HepG2 (cell line): ENCODE data around the gene APOLD1. TPM values are rescaled to one million over a fixed set of nuclear protein-coding genes. Genes with fewer than 3 reads are reported as not detected.

Experiments
- ATAC-seq: fragments of 200-7000 bp; cut with Tn5 transposase; 3 replicates; pipeline ENCODE4 v1.9.1; 2020; ENCODE audit warnings: mild to moderate bottlenecking, moderate library complexity
- BruUV-seq: library from RNA; stranded (reverse); fragments of 400-500 nt; replicated peaks from 2 replicates; lab custom pipeline; 2021; lab: Mats Ljungman, UMichigan
- CTCF ChIA-PET: fragments of 300-600 bp; formaldehyde crosslinking; extraction: SDS; loops from one replicate; lab custom pipeline; 2021; ENCODE audit warnings: low total read pairs, inconsistent platforms, low intra/inter-chr PET ratio; lab: Yijun Ruan, JAX
- POLR2A ChIA-PET: fragments of 350-600 bp; sonication (Branson Sonifier 250); formaldehyde crosslinking; loops from one replicate; lab custom pipeline; 2020; ENCODE audit warnings: antibody characterized with exemption, inconsistent platforms; lab: Yijun Ruan, JAX
- DNase-seq: peaks from one replicate; pipeline ENCODE4 v3.0.0-alpha.2; 2015; ENCODE audit warnings: low spot score
- FAIRE-seq: peaks from 3 replicates; lab custom pipeline; 2011; peaks lifted over from hg19 to GRCh38; lab: Jason Lieb, UNC
- H2AFZ ChIP-seq: one replicate; pipeline ENCODE4 v1.6.1; 2011; ENCODE audit warnings: low read length, inconsistent platforms
- H3K27ac ChIP-seq: fragments of 300-600 bp; 3 replicates; pipeline ENCODE4 v1.8.0; 2011; ENCODE audit warnings: mixed run types, mild to moderate bottlenecking, mixed read lengths, low read length, inconsistent platforms; ENCODE audit not compliant: insufficient read depth; ENCODE audit errors: extremely low read length
- H3K27me3 ChIP-seq, 2 experiments: fragments of 200-600 bp in 1 of 2; 2 replicates in 1 of 2; 3 replicates in 1 of 2; pipeline versions ENCODE4 v1.6.0 to v1.8.0; 2011; ENCODE audit warnings: low read length in 2 of 2, mild to moderate bottlenecking in 2 of 2, moderate library complexity in 2 of 2, inconsistent platforms in 1 of 2; ENCODE audit not compliant: insufficient read depth in 2 of 2, control insufficient read depth in 1 of 2
- H3K36me3 ChIP-seq, 2 experiments: fragments of 200-600 bp in 1 of 2; replicated peaks in 1 of 2; 2 replicates in 1 of 2; 3 replicates in 1 of 2; pipeline versions ENCODE4 v1.5.1 to v1.8.0; 2011; ENCODE audit warnings: low read length in 2 of 2, inconsistent platforms in 1 of 2; ENCODE audit not compliant: insufficient read depth in 2 of 2, control insufficient read depth in 1 of 2
- H3K4me1 ChIP-seq: 2 replicates; pipeline ENCODE4 v1.5.1; 2012; ENCODE audit warnings: low read length, inconsistent platforms; ENCODE audit not compliant: insufficient read depth
- H3K4me2 ChIP-seq: 2 replicates; pipeline ENCODE4 v1.6.0; 2011; ENCODE audit warnings: low read depth, low read length, inconsistent platforms
- H3K4me3 ChIP-seq, 3 experiments: fragments of 200-600 bp in 1 of 3; sonication (generic), shearing (Covaris generic) in 1 of 3; replicated peaks in 1 of 3; 2 replicates each; pipeline ENCODE4 v1.5.1; 2011 to 2016; ENCODE audit warnings: low read length in 3 of 3, inconsistent platforms in 2 of 3, low read depth in 2 of 3, mild to moderate bottlenecking in 2 of 3, control low read depth in 1 of 3, mixed read lengths in 1 of 3; ENCODE audit not compliant: insufficient read depth in 1 of 3
- H3K79me2 ChIP-seq: one replicate; pipeline ENCODE4 v1.6.1; 2011; ENCODE audit warnings: low read length, inconsistent platforms; ENCODE audit not compliant: insufficient read depth
- H3K9ac ChIP-seq: 2 replicates; pipeline ENCODE4 v1.6.0; 2011; ENCODE audit warnings: mild to moderate bottlenecking, low read depth, low read length, inconsistent platforms; ENCODE audit not compliant: insufficient read depth
- H3K9me3 ChIP-seq: 2 replicates; pipeline ENCODE4 v1.5.1; 2012; ENCODE audit warnings: mild to moderate bottlenecking, low read length
- H4K20me1 ChIP-seq: 2 replicates; pipeline ENCODE4 v1.6.0; 2011; ENCODE audit warnings: inconsistent platforms, mild to moderate bottlenecking, low read length, moderate library complexity; ENCODE audit not compliant: insufficient read depth
- CC2D1A ChIP-seq: sonication (generic); formaldehyde crosslinking; IDR thresholded peaks from 2 replicates; pipeline ENCODE4 v1.8.1; 2023; ENCODE audit warnings: mild to moderate bottlenecking, missing genetic modification reagents
- KIAA2018 ChIP-seq: sonication (generic); formaldehyde crosslinking; IDR thresholded peaks from 2 replicates; pipeline ENCODE4 v1.5.0; 2020; ENCODE audit warnings: mild to moderate bottlenecking, missing genetic modification reagents, borderline replicate concordance
- KLF6 ChIP-seq: IDR thresholded peaks from 2 replicates; pipeline ENCODE4 v1.8.0; 2016; ENCODE audit warnings: missing biosample characterization, missing genetic modification reagents
- PITX1 ChIP-seq: sonication (generic); formaldehyde crosslinking; IDR thresholded peaks from 2 replicates; pipeline ENCODE4 v1.5.1; 2020; ENCODE audit warnings: mild to moderate bottlenecking, missing genetic modification reagents
- RNF219 ChIP-seq: sonication (generic); formaldehyde crosslinking; IDR thresholded peaks from 2 replicates; pipeline ENCODE4 v1.5.0; 2020; ENCODE audit warnings: mild to moderate bottlenecking, missing genetic modification reagents
- SMAD9 ChIP-seq: sonication (generic); formaldehyde crosslinking; IDR thresholded peaks from 2 replicates; pipeline ENCODE4 v1.5.1; 2020; ENCODE audit warnings: mild to moderate bottlenecking, missing genetic modification reagents
- SPEN ChIP-seq: sonication (generic); formaldehyde crosslinking; IDR thresholded peaks from 2 replicates; pipeline ENCODE4 v1.5.1; 2020; ENCODE audit warnings: low read depth, mild to moderate bottlenecking, missing genetic modification reagents
- ZNF224 ChIP-seq: sonication (generic); formaldehyde crosslinking; IDR thresholded peaks from 2 replicates; pipeline ENCODE4 v1.5.0; 2020; ENCODE audit warnings: mild to moderate bottlenecking, missing genetic modification reagents
- ZNF503 ChIP-seq: sonication (generic); formaldehyde crosslinking; IDR thresholded peaks from 2 replicates; pipeline ENCODE4 v1.4.0; 2020; ENCODE audit warnings: missing genetic modification reagents
- ZNF780A ChIP-seq: sonication (generic); formaldehyde crosslinking; IDR thresholded peaks from 2 replicates; pipeline ENCODE4 v1.8.0; 2022; ENCODE audit warnings: mild to moderate bottlenecking, missing genetic modification reagents, moderate library complexity
- ZSCAN29 ChIP-seq: sonication (generic); formaldehyde crosslinking; conservative IDR thresholded peaks from 2 replicates; pipeline ENCODE4 v1.4.0; 2020; ENCODE audit warnings: mild to moderate bottlenecking, missing genetic modification reagents
- WGBS: methylation state at CpG from one replicate; pipeline ENCODE4 v1.1.6; 2017; ENCODE audit warnings: low lambda C conversion rate; 5-methylcytosine and 5-hydroxymethylcytosine counted together
- in situ Hi-C: cut with HindIII; loops from 2 replicates; pipeline ENCODE4 v1.10.0; 2017; ENCODE audit warnings: low pct_unique_long_range_greater_than_20kb; ENCODE audit not compliant: extremely low pct_ligation_motif_present
- intact Hi-C: fragments of 100-400 bp; cut with micrococcal nuclease; formaldehyde crosslinking; loops from one replicate; pipeline ENCODE4 v1.10.0; 2022; ENCODE audit not compliant: unreplicated experiment
- polyA plus RNA-seq, 8 experiments: library from polyadenylated mRNA; depleted of rRNA in 3 of 8; stranded (reverse) in 7 of 8; unstranded in 1 of 8; fragments of >200 nt; fragmentation: Illumina TruSeq in 4 of 8; extraction: Trizol in 4 of 8; gene quantifications; 2 replicates each; pipeline versions ENCODE4 v1.2.1 to v1.2.3, GENCODE V29; 2011 to 2016; ENCODE audit warnings: low read depth in 4 of 8, missing spikeins in 1 of 8, mixed read lengths in 1 of 8; ENCODE audit not compliant: insufficient read depth in 1 of 8
- total RNA-seq, 5 experiments: library from RNA; depleted of rRNA; stranded (reverse); fragments of >200 nt; fragmentation: Illumina TruSeq; extraction: Trizol; gene quantifications; 2 replicates each; pipeline ENCODE4 v1.2.3, GENCODE V29; 2016; ENCODE audit warnings: low read depth in 1 of 5

Gene APOLD1
- total and polyA plus RNA-seq, 2 of the 13 experiments (the other 11 are each of a cell fraction or from before 2014, with no cell fraction given): 0.20 to 0.84 TPM

- TF ChIP-seq SMAD9 (CRISPR knock-in tag): no peak
- TF ChIP-seq RNF219 (CRISPR knock-in tag): no peak
- TF ChIP-seq ZSCAN29 (CRISPR knock-in tag): no peak
- TF ChIP-seq ZNF780A (CRISPR knock-in tag): no peak
Observed at GRCh38 chr12:12792421-12792820, 7.0 kb downstream of the APOLD1 start (continued).

- peaks cover 0 to 17% of the 10 kb centered on the region in 2 experiments; a peak in 1 of 5 replicates for H3K27me3 ChIP-seq
- FAIRE-seq (no peak), ATAC-seq (no peak), DNase-seq (no peak)
- in situ Hi-C loops (loop anchor here (25.0 kb wide), 1 partner anchor 418 kb away; no protein-coding TSS in a partner anchor), intact Hi-C loops (no loop called here)
- CTCF ChIA-PET: no interaction called here
- no peaks in the 10 kb centered on the region for H3K79me2 ChIP-seq
- no peaks in the 10 kb centered on the region for H3K36me3 ChIP-seq
- H4K20me1 ChIP-seq: no peaks in the 10 kb centered on the region
- POLR2A ChIA-PET: no interaction called here
- no TSS peak for BruUV-seq
- no peak overlapping the region for H3K27ac ChIP-seq
- no peak overlapping the region for H2AFZ ChIP-seq
- no peak overlapping the region for H3K9ac ChIP-seq
- WGBS: 52% methylated on average over 2 of the region's 2 CpGs
- H3K4me1 ChIP-seq: peaks cover 14% of the 10 kb centered on the region; the same call in 1 of the 2 replicates
- TF ChIP-seq CC2D1A (CRISPR knock-in tag): no peak
- TF ChIP-seq PITX1 (CRISPR knock-in tag): no peak
- no peak for TF ChIP-seq ZNF503 (CRISPR knock-in tag)
- TF ChIP-seq ZNF224 (CRISPR knock-in tag): no peak
- no peak for TF ChIP-seq KLF6 (CRISPR knock-in tag)
- TF ChIP-seq KIAA2018 (CRISPR knock-in tag): no peak
- TF ChIP-seq SPEN: no peak
- H3K4me3 ChIP-seq: no peak overlapping the region
- no peaks in the 10 kb centered on the region for H3K9me3 ChIP-seq
- H3K4me2 ChIP-seq: no peak overlapping the region
Observed at GRCh38 chr12:12794686-12795085, 9.2 kb downstream of the APOLD1 start.
